ENCODE results near the gene RAET1G.

The RAET1G gene

DNA sequence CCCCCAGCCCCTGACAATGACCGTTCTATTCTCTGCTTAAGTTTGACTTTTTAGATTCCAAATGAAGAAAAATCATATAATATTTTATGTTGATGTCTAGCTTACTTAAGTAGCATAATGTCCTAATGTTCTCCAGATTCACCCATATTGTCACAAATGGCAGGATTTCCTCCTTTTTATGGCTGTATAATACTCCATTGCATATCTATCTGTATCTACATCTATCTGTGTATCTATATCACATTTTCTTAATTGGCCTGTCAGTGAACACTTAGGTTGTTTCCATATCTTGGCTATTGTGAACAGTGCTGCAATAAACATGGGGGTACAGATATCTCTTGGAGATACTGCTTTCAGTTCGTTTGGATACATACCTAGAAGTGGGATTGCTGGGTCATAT lies 51.7 kb downstream of the RAET1G start:
- TF ChIP-seq, protein P1, sequence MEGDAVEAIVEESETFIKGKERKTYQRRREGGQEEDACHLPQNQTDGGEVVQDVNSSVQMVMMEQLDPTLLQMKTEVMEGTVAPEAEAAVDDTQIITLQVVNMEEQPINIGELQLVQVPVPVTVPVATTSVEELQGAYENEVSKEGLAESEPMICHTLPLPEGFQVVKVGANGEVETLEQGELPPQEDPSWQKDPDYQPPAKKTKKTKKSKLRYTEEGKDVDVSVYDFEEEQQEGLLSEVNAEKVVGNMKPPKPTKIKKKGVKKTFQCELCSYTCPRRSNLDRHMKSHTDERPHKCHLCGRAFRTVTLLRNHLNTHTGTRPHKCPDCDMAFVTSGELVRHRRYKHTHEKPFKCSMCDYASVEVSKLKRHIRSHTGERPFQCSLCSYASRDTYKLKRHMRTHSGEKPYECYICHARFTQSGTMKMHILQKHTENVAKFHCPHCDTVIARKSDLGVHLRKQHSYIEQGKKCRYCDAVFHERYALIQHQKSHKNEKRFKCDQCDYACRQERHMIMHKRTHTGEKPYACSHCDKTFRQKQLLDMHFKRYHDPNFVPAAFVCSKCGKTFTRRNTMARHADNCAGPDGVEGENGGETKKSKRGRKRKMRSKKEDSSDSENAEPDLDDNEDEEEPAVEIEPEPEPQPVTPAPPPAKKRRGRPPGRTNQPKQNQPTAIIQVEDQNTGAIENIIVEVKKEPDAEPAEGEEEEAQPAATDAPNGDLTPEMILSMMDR (IDR thresholded peaks at IDR 0.05; ENCODE audit: low read depth, low read length), result no peak
- no peak overlapping the region for H3K4me3 ChIP-seq (ENCODE audit: low read depth, low read length)

DNA sequence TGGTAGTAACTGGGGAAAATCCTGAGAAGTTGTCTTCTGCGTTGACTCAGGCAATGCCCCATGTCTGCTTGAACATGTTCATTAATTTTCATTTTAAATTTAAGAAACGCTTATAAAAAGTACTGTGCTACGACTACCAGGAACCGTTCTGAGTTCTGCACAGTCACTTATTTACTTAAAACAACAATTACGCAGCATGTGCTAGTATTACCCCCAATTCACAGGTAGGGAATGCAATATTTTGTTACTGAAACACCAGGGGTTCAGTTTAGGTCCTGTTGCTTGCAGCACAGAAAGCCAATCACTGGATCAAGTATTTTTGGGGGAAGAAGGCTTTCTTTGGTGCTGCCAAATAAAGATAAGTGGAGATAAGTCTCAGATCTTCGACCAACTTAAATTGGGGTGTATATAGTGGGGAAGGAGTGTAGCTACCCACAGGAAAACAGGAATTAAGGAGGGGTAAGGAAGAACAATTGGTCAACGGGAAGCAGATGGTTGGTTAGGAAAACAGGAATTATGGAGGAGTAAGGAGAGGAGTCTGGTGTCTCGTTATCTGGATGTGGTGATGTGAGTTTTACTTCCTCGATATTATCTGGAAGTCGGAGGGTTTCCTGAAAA lies 53.5 kb downstream of the RAET1G start:
- no peak overlapping the region for H3K4me3 ChIP-seq (ENCODE audit: low read depth, low read length)
- TF ChIP-seq, protein P1 (IDR thresholded peaks at IDR 0.05; ENCODE audit: low read depth, low read length), result no peak

DNA sequence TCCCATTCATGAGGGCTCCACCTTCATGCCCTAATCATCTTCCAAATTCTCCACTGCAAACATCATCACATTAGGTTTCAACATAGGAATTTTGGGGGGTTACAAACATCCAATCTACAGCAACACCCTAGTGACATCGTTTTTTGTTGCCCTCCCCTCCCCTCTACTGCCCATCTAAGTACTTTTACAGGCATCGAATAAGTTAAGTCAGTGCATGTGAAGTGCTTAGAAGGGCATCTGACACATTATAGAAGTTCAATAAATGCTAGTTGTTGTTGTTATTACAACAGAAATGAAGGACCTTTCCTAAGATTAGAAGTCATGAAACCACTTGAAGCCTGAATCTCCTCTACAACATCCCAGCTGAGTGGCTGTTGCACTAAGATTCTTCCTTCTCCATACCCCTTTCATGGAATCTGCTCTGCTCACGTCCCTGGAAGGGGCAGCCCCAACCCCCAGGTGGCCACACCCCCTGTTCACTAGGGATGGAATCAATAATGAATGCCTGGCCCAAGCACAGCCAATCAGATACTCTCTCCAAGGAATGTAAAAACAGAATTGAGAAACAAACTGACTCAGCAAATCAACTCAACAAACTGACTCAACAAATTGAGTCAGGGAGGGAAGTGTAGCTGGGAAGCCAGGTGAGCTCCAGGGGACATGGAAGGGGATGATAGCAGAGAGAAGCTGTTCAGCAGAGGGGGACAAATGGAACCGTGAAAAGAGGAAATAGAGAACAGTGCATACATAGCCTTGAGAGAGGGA lies 54.9 kb downstream of the RAET1G start:
- TF ChIP-seq, protein P1 (IDR thresholded peaks at IDR 0.05; ENCODE audit: low read depth, low read length), result no peak
- H3K4me3 ChIP-seq (ENCODE audit: low read depth, low read length), result no peak overlapping the region

Measured in WI38 (cell line).